ENCODE results near the gene ITGB2. TPM values are rescaled to one million over a fixed set of nuclear protein-coding genes. Genes with fewer than 3 reads are reported as not detected.

The ITGB2 gene
- polyA plus RNA-seq, 5 donors = 7.3 to 16.1 (median 8.6) TPM

DNA sequence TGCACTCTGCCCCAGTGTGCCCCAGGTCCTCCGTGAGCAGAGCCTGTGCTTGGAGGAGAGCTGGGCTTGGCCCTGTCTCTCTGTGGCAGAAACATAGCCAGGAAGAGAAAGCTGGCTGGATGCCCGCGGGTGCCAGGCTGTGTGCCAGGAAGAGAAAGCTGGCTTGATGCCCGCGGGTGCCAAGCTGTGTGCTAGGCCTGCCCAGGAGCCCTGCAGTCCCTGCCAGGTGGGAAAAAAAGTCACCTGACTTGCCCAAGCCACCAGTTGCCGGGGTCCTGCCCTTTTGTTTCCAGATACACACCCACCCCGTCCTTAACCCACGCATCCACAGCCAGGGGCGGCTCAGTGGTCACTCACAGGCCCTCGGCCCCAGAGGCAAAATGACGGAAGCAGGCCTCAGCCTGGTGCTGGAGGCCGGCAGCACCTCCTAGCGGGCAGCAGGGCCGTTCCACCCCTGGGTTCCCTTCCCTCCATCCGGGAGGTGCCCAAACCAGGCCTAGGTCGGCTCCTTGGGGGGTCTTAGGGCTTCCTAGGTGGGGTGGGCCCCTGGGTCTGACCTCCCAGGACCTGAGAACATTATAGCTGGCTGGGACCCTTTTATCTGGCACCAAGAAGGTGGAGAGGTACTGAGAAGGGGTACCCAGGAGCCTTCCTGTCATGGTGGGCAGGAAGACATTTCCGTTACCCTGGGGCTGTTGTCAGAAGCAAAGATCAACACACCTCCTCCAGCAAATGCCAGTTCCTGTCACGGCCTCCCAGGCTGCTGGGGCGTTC, 9.1 kb downstream of the ITGB2 start:
- no peak for DNase-seq

DNA sequence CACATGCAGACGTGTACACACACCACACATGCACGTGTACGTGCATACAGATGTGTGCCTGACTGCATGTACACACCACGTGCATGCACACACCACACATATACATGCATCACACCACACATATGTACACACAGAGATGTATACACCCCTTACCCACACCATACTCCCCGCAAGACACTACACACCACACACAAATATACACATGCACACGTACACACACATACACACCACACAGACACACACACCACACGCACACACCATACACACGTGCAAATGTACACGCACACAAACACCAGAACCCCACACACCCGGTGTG, 9.7 kb downstream of the ITGB2 start:
- no peak for DNase-seq

GRCh38 chr21:44910229-44911067, 10.3 kb downstream of the ITGB2 start:
- no peak for DNase-seq

GRCh38 chr21:44909719-44910118, 11.0 kb downstream of the ITGB2 start:
- no peak for DNase-seq

DNA sequence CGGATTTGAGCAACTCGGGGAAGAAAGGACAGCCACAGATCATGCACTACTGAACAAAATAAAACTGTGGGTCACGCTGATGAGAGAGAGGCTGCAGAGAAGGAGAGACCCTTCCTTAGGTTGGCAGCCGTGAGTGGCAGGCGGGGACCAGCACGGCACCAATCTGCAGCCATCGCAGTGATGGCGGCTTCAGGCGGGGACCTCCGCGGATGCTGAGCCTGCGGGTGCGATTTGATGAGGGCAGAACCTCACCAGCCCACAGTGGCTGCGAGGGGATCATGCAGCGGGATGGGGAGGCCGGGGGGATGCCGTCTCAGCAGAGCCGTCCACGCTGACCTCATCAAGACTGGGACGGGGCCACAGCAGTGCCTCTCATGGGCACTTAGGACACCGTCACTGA, 11.8 kb downstream of the ITGB2 start:
- DNase-seq = no peak

DNA sequence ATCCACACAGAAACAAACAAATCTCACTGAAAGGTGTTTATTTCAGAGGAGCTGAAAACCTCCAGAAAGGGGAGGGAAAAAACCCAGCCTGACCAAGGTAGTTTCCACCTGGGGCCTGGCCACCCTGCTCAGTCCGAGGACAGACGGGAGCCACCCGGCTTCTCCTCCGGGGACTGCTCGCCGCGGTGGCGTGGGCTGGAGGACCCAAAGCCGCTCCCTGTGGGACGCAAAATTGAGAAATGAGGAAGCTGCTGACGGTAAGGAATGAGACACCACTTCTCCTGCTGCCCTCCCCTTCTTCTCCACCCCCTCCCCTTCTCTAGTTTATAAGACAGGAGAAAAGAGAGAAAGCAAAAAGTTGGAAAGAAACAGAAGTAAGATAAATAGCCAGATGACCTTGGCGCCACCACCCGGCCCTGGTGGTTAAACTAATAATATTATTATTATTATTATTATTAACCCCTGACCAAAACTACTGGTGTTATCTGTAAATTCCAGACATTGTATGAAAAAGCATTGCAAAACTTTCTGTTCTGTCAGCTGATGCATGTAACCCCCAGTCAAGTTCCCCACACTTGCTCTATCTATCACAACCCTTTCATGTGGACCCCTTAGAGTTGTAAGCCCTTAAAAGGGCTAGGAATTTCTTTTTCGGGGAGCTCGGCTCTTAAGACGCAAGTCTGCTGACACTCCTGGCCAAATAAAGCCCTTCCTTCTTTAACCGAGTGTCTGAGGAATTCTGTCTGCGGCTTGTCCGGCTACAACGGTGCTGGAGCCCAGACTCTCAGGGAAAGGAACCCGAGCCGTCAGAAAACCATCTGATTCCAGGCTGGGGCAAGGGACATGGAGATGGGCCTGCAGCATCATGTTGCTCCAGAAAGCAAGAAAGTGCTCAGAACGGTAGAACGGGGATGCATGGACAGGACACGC, 12.5 kb downstream of the ITGB2 start:
- DNase-seq = no peak

GRCh38 chr21:44907225-44907965, 13.3 kb downstream of the ITGB2 start:
- no peak for DNase-seq

GRCh38 chr21:44905728-44906090, 15.0 kb downstream of the ITGB2 start:
- DNase-seq = no peak

DNA sequence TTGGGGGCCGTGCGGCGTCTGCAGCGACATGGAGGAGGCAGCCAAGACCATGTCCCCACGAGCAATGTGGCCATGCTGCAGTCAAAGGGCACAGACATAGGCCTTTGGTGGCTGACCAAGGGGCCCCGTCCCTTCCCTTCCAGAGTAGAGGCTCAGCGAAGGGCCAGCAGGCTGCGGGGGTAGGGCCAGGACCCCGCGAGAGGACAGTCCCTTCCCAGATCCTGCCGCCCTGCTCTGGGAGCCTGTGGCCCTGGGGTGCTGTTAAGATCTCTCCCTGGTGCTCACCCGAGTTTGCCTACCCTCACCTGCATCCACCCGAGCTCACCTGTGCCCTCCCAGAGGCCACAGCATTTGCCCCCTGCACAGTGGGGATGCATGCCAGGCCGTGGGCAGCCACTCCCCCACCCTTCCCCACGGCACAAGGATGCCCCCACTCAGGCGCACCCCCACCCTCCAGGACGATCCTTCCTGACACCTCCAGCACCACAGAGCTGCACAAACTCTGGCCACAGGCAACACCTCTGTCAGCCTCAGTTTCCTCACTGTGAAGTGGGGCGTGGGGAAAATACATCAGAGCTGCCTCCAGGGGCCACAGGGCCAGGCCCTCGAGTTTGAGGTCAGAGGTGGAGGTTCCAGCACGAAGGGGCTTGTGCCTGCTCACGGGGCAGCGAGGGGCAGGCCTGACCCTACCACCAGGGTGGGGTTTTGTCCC, 15.5 kb downstream of the ITGB2 start:
- DNase-seq = no peak

DNA sequence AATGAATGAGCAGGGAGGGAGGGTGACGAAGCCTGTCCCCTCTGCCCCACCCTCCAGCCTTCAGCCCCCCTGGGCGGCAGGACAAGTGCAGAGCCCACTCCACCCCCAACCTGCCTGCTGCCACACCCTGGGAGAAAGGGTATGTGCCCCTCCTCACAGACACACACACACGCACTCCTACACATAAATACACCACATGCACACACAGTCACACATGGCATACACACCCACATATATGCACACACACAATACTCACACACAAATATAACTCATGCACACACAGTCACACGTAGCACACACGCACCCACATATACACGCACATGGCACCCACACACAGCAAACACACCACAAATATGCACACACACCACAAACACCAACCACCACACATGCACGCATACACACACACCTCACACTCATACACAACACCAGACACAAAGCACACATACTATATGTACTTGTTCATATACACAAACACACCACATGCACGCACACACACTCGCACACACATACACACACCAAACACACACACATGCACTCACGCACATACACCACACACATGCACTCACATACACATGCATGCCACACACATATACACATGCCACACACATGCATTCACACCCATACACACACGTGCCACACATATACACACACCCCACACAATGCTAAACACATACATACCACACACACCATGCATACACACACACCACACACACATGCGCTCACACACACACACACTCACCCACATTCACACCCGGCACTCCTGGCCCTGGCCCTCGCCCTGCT, 16.4 kb downstream of the ITGB2 start:
- no peak for DNase-seq

DNA sequence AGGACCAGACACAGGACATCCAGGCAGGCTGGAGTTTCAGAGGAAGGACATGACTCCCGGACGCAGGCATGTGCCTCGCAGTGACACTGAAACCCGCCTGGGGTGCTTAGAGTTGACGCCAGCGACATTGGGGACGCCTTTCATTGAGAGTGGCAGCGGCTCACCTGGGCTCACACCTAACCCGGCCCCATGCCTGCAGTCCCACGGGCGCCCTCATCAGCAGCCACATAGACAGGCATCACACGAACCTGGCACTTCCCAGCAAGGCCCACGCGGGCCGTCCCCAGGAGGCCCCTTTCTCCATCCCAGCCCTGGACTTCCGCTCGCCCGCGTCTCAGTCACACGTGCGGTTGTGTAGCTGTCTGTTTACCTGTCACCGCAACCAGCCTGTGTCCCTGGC, 17.0 kb downstream of the ITGB2 start:
- no peak for DNase-seq

GRCh38 chr21:44903050-44903685, 17.5 kb downstream of the ITGB2 start:
- DNase-seq = no peak

DNA sequence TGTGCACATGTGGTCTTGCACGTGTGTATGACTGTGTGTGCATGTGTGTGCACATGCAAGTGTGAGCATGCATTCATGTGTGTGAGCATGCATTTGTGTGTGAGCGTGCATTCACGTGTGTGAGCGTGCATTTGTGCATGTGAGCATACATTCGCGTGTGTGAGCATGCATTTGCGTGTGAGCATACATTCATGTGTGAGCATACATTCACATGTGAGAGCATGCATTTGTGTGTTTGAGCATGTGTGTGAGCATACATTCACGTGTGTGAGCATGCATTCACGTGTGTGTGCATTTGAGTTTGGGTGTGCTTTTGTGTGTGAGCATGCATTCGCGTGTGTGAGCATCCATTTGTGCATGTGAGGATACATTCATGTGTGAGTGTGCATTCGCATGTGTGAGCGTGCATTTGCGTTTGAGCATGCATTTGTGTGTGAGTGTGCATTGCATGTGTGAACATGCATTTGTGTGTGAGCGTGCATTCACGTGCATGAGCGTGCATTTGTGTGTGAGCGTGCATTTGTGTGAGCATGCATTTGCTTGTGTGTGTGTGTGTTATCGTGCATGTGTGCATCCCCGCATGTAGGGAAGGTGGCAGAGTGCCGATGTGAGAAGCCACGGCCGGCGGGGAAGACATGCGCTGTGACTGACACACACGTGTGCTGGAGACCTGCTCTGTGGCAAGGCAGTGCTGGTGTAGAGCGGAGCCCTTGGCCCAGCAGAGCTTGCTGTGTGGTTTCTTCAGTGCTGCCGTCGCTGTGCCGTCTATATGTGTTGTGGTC, 18.2 kb downstream of the ITGB2 start:
- DNase-seq = no peak

DNA sequence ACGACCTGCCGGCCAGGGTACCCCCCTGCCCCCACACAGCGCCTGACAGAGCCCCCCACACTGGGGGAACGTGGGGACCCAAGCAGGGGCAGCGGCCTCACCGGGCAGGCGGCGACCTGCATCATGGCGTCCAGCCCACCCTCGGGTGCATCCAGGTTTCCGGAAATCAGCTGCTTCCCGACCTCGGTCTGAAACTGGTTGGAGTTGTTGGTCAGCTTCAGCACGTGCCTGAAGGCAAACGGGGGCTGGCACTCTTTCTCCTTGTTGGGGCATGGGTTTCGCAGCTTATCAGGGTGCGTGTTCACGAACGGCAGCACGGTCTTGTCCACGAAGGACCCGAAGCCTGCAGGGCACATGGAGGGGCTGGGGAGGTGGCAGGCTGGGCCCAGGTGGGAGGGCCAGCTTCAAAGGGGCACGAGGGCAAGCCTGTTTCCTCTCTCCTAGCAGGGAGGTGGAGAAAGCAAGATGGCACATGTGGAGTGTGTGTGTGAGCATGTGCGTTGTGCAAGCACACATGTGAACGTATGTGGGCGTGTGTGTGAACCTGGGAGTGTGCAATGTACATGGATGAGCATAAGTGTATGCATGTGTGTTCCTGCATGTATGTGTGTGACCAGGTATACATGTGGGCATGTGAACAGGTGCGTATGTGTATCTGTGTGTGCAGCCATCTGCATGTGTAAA, 19.2 kb downstream of the ITGB2 start:
- no peak for DNase-seq

DNA sequence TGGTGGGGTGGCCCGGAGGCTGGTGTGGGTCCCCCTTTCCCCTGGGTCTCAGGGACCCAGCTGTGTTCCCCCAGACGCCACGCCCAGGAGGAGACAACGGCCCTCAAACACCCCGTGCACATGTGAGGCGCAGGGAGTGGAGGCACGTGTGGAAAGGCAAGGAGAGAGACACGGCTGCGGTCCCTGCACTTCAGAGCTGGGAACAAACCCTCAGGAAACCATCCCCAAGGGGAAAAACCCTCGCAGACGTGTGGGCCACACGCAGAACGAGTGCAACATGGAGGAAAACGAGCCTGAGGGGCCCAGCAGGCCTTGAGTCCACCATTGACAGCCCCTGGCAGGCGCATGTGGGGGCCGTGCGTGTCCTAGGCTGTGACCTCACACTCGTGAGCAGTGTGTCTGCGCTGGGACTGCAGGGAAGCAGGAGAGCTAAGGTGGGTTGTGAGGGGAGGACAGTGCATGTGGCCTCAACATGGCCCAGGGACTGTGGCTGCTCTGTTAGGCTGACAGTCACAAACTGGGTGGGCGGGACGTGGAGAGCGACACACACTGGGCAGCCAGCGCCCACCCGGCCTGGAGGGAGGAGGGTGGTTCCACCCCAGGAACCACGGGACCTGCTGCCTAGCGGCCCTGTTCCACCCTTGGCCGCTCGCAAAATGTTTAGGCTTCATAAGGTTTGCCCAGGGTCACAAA, 20.0 kb downstream of the ITGB2 start:
- DNase-seq = no peak

GRCh38 chr21:44899768-44900558, 20.7 kb downstream of the ITGB2 start:
- DNase-seq = no peak
